Type B pancreatic cell (in vitro differentiated cells): Measurements from ENCODE around the gene MYDGF. TPM values are rescaled to one million over a fixed set of nuclear protein-coding genes. Genes with fewer than 3 reads are reported as not detected.

Experiments used
- DNase-seq: peaks from one replicate; pipeline ENCODE4 v3.0.0; 2021; ENCODE audit warnings: mixed read lengths; ENCODE audit not compliant: unreplicated experiment; ENCODE audit errors: extremely low spot score
- H3K27ac Mint-ChIP-seq: 2 replicates; pipeline ENCODE4 v1.8.0; 2021; ENCODE audit warnings: mild to moderate bottlenecking, mixed read lengths
- H3K27me3 Mint-ChIP-seq: 2 replicates; pipeline ENCODE4 v1.8.0; 2021; ENCODE audit warnings: mixed read lengths
- H3K36me3 Mint-ChIP-seq: 2 replicates; pipeline ENCODE4 v1.8.0; 2021; ENCODE audit warnings: mixed read lengths
- H3K4me1 Mint-ChIP-seq: one replicate; pipeline ENCODE4 v1.8.0; 2021; ENCODE audit warnings: mixed read lengths; ENCODE audit not compliant: unreplicated experiment
- H3K4me3 Mint-ChIP-seq: 2 replicates; pipeline ENCODE4 v1.8.0; 2021; ENCODE audit warnings: mild to moderate bottlenecking, mixed read lengths
- H3K9me3 Mint-ChIP-seq: 2 replicates; pipeline ENCODE4 v1.8.0; 2021; ENCODE audit warnings: mixed read lengths
- total RNA-seq: library from RNA; stranded (reverse); gene quantifications from 2 replicates; pipeline ENCODE4 v1.2.1, GENCODE V29; 2021; ENCODE audit warnings: low replicate concordance
- TF ChIP-seq, protein P1 (sequence below): fragments of 200-600 bp; sonication (generic); conservative IDR thresholded peaks from 2 replicates; pipeline ENCODE4 v1.5.0; 2021; ENCODE audit warnings: antibody characterized with exemption, mild to moderate bottlenecking

The MYDGF gene
- total RNA-seq, 1 donor from 2014 or later = 57.5 TPM

DNA sequence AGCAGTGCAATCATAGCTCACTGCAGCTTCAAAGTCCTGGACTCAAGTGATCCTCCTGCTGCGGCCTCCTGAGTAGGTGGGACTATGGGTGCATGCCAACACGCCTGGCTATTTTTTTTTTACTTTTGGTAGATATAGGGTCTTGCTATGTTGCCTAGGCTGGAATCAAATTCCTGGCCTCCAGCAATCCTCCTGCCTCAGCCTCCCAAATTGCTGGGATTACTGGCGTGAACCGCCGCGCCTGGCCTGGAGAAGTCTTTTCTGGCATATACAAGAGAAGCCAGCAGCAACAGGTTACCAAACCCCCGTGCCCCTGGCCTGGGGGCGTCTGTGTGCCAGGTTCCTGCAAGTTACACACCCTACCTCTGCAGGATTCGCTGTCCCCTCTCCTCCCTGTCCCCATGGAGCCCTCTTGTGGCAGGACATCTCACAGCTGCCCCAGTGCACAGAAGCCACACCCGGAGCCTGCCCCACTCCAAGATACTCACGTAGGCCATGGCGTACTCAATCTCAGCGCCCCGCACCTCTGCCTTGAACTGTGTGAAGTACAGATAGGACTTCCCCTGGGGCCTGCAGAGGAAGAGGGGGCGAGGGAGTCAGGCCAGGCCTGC lies 9.9 kb downstream of the MYDGF start:
- Mint-ChIP-seq H3K4me3 (no peak overlapping the region), H3K27ac (no peak overlapping the region), H3K4me1 (no peaks in the 10 kb centered on the region), H3K27me3 (no peaks in the 10 kb centered on the region), H3K36me3 (peaks cover 9% of the 10 kb centered on the region), H3K9me3 (no peaks in the 10 kb centered on the region)
- TF ChIP-seq, protein P1, sequence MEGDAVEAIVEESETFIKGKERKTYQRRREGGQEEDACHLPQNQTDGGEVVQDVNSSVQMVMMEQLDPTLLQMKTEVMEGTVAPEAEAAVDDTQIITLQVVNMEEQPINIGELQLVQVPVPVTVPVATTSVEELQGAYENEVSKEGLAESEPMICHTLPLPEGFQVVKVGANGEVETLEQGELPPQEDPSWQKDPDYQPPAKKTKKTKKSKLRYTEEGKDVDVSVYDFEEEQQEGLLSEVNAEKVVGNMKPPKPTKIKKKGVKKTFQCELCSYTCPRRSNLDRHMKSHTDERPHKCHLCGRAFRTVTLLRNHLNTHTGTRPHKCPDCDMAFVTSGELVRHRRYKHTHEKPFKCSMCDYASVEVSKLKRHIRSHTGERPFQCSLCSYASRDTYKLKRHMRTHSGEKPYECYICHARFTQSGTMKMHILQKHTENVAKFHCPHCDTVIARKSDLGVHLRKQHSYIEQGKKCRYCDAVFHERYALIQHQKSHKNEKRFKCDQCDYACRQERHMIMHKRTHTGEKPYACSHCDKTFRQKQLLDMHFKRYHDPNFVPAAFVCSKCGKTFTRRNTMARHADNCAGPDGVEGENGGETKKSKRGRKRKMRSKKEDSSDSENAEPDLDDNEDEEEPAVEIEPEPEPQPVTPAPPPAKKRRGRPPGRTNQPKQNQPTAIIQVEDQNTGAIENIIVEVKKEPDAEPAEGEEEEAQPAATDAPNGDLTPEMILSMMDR = peak; percentile 41
- DNase-seq = no peak

DNA sequence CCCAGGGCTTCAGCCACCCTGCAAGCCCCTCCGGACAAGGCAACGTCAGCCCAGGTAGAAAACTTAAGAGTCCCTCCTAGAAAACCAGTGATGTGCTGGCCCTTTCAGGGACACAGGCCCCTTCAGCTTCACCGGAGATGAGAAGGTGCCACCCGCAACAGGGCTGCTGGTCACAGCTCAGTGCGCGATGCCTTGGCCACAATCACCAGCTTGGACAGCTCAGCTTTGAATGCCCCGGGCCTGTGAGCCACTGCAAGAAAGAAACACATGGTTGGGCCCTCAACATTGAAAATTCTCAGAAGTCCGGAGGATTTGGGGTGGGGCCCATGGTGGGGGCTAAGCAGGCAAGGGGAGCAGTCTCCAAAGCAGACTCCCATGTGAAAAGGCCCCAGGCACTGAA lies 12.3 kb downstream of the MYDGF start:
- H3K27me3 Mint-ChIP-seq = no peaks in the 10 kb centered on the region
- peaks cover 14% of the 10 kb centered on the region for H3K36me3 Mint-ChIP-seq
- H3K27ac Mint-ChIP-seq = no peak overlapping the region
- no peak for DNase-seq
- H3K9me3 Mint-ChIP-seq = no peaks in the 10 kb centered on the region
- H3K4me1 Mint-ChIP-seq = peaks cover 9% of the 10 kb centered on the region
- no peak overlapping the region for H3K4me3 Mint-ChIP-seq
- TF ChIP-seq, protein P1 = no peak

DNA sequence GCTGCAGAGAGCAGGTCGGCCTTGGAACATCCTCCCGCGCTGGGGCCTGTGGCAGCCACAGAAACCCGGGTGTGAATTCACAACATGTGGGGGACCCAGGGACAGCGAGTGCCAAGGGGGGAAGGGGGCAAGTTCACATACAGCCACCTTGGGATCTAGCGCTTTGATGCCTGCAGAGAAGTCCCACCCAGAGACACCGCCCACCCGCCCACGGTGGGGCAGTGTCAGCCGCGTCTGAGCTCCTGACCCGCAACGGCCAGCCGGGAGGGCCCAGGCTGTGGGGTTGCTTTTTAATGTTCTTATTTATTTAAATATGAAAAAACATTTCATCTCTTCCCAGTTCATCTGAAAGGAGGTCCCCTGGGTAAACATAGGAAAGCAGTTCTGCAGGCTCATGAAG lies 12.9 kb downstream of the MYDGF start:
- H3K4me1 Mint-ChIP-seq = peaks cover 9% of the 10 kb centered on the region
- H3K36me3 Mint-ChIP-seq = peaks cover 13% of the 10 kb centered on the region
- H3K27me3 Mint-ChIP-seq = no peaks in the 10 kb centered on the region
- no peaks in the 10 kb centered on the region for H3K9me3 Mint-ChIP-seq
- TF ChIP-seq, protein P1 = no peak
- no peak overlapping the region for H3K4me3 Mint-ChIP-seq
- no peak for DNase-seq
- no peak overlapping the region for H3K27ac Mint-ChIP-seq

DNA sequence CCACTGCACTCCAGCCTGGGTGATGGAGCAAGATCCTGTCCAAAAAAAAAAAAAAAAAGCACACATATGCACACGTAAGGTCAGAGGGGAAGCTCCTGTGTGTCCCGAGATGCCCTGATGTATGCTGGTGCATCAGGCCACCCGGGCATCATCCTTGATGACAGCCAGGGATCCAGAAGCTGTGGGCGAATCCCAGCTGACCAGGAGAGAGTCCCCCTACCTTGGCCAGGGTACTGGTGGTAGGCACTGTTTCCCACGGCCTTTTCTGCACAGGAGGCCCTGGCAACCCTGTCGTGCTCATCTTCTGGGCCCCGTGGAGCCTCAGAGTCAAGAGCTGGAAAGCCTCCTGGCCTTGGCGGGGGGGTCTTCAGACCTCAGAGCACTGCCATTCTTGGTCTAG lies 14.0 kb downstream of the MYDGF start:
- Mint-ChIP-seq H3K36me3 (peaks cover 10% of the 10 kb centered on the region), H3K9me3 (no peaks in the 10 kb centered on the region), H3K27ac (no peak overlapping the region), H3K4me3 (no peak overlapping the region), H3K27me3 (no peaks in the 10 kb centered on the region), H3K4me1 (peaks cover 9% of the 10 kb centered on the region)
- DNase-seq = no peak
- TF ChIP-seq, protein P1 = no peak

DNA sequence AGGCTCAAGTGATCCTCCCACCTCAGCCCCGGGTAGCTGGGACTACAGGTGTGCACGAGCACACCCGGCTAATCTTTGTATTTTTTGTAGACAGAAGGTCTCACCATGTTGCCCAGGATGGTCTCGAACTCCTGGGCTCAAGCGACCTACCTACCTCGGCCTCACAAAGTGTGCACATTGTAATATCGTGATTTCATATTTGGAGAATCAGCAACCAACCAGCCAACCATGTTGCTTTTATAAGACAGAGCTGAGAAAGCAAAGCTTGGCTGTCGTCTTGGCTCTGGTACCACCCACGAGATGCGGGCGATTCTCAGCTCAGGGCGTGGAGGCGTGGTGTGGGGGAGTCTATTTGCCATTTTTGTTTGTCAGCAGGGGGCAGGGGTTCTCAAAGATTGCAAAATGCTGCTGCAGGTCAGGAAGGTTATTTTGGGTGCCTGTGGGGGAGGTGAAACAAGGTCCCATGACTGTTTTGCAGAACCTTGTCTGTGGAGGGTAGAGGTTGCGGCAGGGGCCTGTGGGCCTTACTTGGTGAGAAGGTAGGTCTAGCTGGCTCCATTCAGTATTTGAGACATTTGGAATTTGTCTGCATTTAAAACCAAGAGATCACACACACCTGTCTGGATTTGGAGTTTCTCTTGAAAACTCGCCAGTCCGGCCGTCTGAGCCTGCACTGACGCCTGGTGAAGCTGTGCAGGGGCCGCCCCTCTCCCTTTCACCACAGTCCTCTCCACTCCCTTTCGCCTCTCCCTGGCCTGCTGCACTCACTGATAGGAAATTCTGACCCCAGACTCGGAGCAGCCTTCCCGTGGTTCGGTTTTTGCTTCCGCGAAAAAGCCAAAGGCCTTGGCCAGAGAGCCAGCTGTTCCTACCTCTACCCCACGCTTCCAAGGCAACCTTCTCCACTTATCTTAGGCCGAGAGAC lies 15.4 kb downstream of the MYDGF start:
- no peaks in the 10 kb centered on the region for H3K27me3 Mint-ChIP-seq
- no peak for DNase-seq
- H3K36me3 Mint-ChIP-seq = peaks cover 7% of the 10 kb centered on the region
- TF ChIP-seq, protein P1 = no peak
- H3K4me3 Mint-ChIP-seq = no peak overlapping the region
- peak overlapping the region; percentile 31 for H3K27ac Mint-ChIP-seq
- peaks cover 9% of the 10 kb centered on the region for H3K4me1 Mint-ChIP-seq
- no peaks in the 10 kb centered on the region for H3K9me3 Mint-ChIP-seq
